Stimulated activated CD4-positive, alpha-beta T cell treated with anti-CD3 and anti-CD28 coated beads, Interleukin-1b, Interleukin-23, amount 100 ng/mL, for 4 hours (primary cell): ENCODE results near the gene IL1RAP.
"Not testable (repeated sequence)": the region's sequence is repeated elsewhere in the genome, so short reads cannot be mapped to it uniquely, and the experiment has no call there.

Experiments used
- DNase-seq, 2 donors: peaks; one replicate each; pipeline ENCODE4 v3.0.0-alpha.2; 2020; ENCODE audit warnings: low read depth in 2 of 2

IL1RAP gene

DNA sequence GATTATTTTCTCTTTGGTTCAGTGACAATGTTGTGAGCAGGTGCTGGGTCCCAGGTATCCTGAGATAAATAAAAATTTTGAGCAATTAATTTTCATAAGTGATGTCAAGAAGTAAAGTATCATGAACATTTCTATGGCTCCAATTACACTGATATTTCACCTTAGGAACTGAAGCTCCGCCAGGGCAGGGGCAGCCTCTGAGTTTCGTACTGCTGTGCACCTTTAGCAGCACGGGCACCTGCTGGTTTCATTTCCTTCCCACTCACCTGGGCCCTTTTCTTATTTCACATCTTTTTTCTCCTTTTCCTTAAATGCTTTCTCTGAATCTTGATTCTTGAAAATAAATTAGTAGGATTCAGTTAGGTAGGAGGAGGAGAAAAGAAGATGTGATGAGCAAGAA lies 1.2 kb upstream of the IL1RAP start:
- no peak for DNase-seq

- DNase-seq = peak in 1 of 2 donors; percentile 16
These were observed 698 bp downstream of the IL1RAP start for GRCh38 chr3:190514413-190515153.

GRCh38 chr3:190516416-190516815 lies 2.5 kb downstream of the IL1RAP start:
- DNase-seq = no peak

GRCh38 chr3:190517687-190518086 lies 3.8 kb downstream of the IL1RAP start:
- no peak for DNase-seq

- DNase-seq = not testable (repeated sequence)
These were observed 4.6 kb downstream of the IL1RAP start for GRCh38 chr3:190518531-190518930.

GRCh38 chr3:190519886-190520285 lies 6.0 kb downstream of the IL1RAP start:
- no peak for DNase-seq

GRCh38 chr3:190521998-190522397 lies 8.1 kb downstream of the IL1RAP start:
- DNase-seq = no peak

DNA sequence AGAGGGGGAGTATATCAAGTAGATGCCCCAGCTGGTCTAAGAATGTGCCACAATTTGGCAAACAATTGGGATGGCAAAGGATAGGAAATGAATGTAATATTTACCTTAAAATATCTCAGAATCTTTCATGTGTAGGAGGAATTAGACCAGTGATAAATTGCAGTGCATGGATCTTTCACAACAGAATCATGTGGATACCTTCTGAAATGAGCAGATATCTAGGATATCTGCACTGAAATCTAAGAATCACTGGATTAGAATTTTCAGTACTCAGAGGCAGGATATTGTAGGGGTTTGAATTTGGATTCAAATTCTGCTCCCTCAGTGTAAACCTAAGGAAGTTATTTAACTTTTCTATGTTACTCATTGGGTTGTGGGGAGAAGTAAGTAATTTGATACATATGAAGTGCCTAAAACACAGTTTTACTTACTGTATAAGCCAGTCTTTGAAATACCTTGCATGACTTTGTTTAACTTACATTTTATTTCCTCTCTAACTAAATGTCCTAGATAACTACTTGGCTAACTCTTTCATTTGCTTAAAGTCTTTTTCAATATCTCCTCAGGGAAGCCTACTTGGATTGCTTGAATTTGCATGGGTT lies 8.8 kb downstream of the IL1RAP start:
- no peak for DNase-seq

DNA sequence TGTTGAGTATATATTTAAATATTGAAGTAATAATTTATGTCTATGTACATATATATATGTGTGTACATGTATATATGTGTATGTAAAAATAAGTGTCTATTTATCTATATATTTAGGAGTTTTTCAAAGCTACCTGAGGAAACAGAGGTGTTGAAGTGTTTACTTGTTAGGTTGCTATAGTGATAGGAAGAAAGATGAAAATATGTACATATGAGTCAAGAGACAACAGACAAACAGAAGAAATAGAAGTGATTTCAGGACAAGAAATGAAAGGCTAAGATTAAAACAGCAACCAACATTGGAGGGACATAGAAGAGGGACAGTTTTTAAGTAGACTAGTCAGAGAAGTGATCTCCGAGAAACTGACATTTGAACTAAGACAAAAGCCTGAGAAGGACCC lies 11.1 kb downstream of the IL1RAP start:
- no peak for DNase-seq

GRCh38 chr3:190525634-190526033 lies 11.7 kb downstream of the IL1RAP start:
- DNase-seq = no peak

- DNase-seq = no peak
These were observed 13.2 kb downstream of the IL1RAP start for GRCh38 chr3:190526787-190527762.

DNA sequence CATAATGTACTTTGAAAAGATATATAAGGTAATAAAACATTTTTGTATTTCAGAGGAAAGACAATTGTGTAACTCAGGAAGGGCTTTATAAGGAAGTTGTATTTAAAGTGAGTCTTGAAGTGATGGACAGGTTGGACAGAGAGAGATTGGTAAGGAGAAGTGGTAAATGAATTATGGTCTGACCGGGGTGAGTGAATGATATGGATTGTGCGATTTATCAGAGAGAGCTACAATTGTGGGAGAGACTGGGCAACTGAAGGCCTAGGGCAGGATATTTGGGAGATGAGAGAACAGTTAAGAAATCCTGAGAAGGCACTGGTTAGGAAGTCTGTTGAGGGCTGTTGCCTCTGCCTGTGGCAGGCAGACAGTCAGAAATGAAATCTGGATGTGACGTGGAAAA lies 14.8 kb downstream of the IL1RAP start:
- DNase-seq = no peak

DNA sequence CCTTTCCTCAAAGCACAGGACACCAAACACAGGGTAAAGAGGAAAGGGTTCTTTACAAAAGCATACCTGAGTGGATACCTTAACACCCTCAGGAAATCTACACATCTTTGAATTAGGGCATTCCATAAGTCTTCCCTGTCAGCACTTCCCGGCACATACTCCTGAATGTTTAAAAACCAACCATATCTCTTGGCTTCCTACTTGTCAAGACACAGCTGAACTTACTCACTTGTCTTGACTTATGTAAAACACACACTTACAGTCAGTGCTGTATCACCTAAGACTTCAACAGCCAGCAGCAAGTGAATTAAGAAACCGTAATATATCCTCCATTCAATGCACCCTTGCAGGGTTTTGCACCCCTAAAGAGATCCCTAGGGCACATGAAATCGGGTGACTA lies 17.5 kb downstream of the IL1RAP start:
- no peak for DNase-seq

GRCh38 chr3:190532731-190533203 lies 18.9 kb downstream of the IL1RAP start:
- DNase-seq = no peak

- no peak for DNase-seq
These were observed 19.8 kb downstream of the IL1RAP start for GRCh38 chr3:190533511-190534281.

GRCh38 chr3:190534386-190534785 lies 20.5 kb downstream of the IL1RAP start:
- no peak for DNase-seq

DNA sequence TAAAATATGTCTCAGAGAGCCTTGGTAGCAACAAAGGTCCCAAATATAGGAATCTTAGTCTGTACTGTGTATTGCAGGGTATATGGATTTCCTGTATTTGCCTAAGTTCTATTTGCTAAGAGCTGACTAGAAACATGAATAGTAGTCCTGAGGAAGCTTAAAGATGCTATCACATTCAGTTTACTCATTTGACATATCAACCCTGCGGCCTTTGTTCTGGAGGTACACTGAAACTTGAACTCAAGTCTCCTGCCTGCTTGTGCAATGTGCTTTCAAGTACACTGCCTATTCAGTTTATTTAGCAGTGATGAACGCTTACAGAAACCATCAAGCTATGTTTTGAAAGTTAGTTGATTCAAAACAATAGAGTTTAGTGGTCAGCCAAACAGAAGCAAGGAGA lies 21.1 kb downstream of the IL1RAP start:
- no peak for DNase-seq

- no peak for DNase-seq
These were observed 23.3 kb downstream of the IL1RAP start for GRCh38 chr3:190537146-190537545.

DNA sequence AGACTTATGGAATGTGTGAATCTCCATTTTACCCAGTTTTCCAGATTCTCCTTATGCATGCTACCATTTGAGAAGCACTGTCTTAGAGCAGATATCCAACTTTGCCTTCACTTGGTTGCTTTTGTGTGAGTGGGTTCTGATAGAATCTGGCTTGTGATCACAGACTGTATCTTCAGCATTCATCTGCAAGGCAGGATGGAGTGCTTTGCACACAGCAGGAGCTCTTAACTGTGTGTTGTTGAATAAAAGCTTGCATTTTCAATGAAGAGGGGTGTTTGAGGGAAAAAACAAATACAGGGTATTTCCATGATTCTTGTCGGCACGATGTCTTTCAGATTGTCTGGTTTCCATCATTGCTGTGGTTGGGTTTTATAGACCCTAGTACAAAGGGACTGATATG lies 24.4 kb downstream of the IL1RAP start:
- DNase-seq = no peak

DNA sequence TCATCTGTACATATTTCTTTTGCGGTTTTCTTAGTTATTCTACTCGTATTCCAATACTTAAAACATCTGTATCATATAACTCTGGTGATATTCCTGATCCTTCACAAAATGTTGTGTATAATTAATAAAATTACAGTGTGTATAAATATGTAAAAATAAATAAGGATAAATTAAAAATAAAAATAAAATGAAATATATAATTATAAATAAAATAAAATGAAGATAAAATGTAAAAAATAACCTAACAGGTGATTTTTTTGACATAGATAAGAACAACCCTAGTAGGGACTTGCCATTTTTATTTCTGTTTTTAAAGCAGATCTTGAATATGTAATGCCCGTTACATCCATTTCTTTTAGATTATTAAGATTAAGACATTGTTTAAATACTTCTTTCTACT lies 25.6 kb downstream of the IL1RAP start:
- DNase-seq = no peak

GRCh38 chr3:190541008-190541407 lies 27.1 kb downstream of the IL1RAP start:
- no peak for DNase-seq

GRCh38 chr3:190541560-190541959 lies 27.7 kb downstream of the IL1RAP start:
- no peak for DNase-seq
